ENCODE results near the gene MAD2L1.

GRCh38 chr4:120007191-120007871, 59.3 kb downstream of the MAD2L1 start:
- TF ChIP-seq POLR2AphosphoS5 (IDR thresholded peaks at IDR 0.05) (no peak), CTCF (IDR thresholded peaks at IDR 0.05 in 8 of 11, conservative IDR thresholded peaks at IDR 0.05 in 3 of 11) (no peak)

Data from spleen (tissue), 7 donors.